Activated naive CD8-positive, alpha-beta T cell (primary cell): ENCODE data around the gene EIF4G1.

Source experiments
- H3K27ac Mint-ChIP-seq: one replicate; pipeline ENCODE4 v1.8.0; 2021; ENCODE audit warnings: mixed read lengths
- H3K27me3 Mint-ChIP-seq: one replicate; pipeline ENCODE4 v1.8.0; 2021; ENCODE audit warnings: mixed read lengths
- H3K36me3 Mint-ChIP-seq: one replicate; pipeline ENCODE4 v1.8.0; 2021; ENCODE audit warnings: mixed read lengths
- H3K4me1 Mint-ChIP-seq: one replicate; pipeline ENCODE4 v1.8.0; 2021; ENCODE audit warnings: low read depth, mixed read lengths
- H3K4me3 Mint-ChIP-seq: one replicate; pipeline ENCODE4 v1.8.0; 2021; ENCODE audit warnings: mild to moderate bottlenecking, mixed read lengths
- H3K9me3 Mint-ChIP-seq: one replicate; pipeline ENCODE4 v1.8.0; 2021; ENCODE audit warnings: low read depth, mixed read lengths

EIF4G1 gene

GRCh38 chr3:184347321-184348056, 33.1 kb downstream of the EIF4G1 start:
- Mint-ChIP-seq H3K9me3 (no peaks in the 10 kb centered on the region), H3K27ac (no peak overlapping the region), H3K4me3 (no peak overlapping the region), H3K4me1 (no peaks in the 10 kb centered on the region), H3K27me3 (no peaks in the 10 kb centered on the region), H3K36me3 (peaks cover 6% of the 10 kb centered on the region)

- Mint-ChIP-seq H3K4me1 (no peaks in the 10 kb centered on the region), H3K36me3 (peaks cover 3% of the 10 kb centered on the region), H3K27me3 (no peaks in the 10 kb centered on the region), H3K9me3 (no peaks in the 10 kb centered on the region), H3K27ac (no peak overlapping the region), H3K4me3 (no peak overlapping the region)
Observed at GRCh38 chr3:184348057-184348382, 33.6 kb downstream of the EIF4G1 start.

GRCh38 chr3:184349563-184350470, 35.4 kb downstream of the EIF4G1 start:
- peaks cover 3% of the 10 kb centered on the region for H3K36me3 Mint-ChIP-seq
- H3K9me3 Mint-ChIP-seq: no peaks in the 10 kb centered on the region
- H3K4me1 Mint-ChIP-seq: no peaks in the 10 kb centered on the region
- H3K27ac Mint-ChIP-seq: no peak overlapping the region
- H3K27me3 Mint-ChIP-seq: no peaks in the 10 kb centered on the region
- H3K4me3 Mint-ChIP-seq: no peak overlapping the region

- H3K4me1 Mint-ChIP-seq: no peaks in the 10 kb centered on the region
- H3K27ac Mint-ChIP-seq: no peak overlapping the region
- H3K4me3 Mint-ChIP-seq: no peak overlapping the region
- H3K27me3 Mint-ChIP-seq: no peaks in the 10 kb centered on the region
- H3K9me3 Mint-ChIP-seq: no peaks in the 10 kb centered on the region
- no peaks in the 10 kb centered on the region for H3K36me3 Mint-ChIP-seq
Observed at GRCh38 chr3:184350618-184351017, 36.2 kb downstream of the EIF4G1 start.

GRCh38 chr3:184351511-184352148, 37.2 kb downstream of the EIF4G1 start:
- Mint-ChIP-seq H3K27me3 (no peaks in the 10 kb centered on the region), H3K36me3 (no peaks in the 10 kb centered on the region), H3K9me3 (no peaks in the 10 kb centered on the region), H3K27ac (no peak overlapping the region), H3K4me1 (no peaks in the 10 kb centered on the region), H3K4me3 (no peak overlapping the region)

- Mint-ChIP-seq H3K36me3 (peaks cover 2% of the 10 kb centered on the region), H3K9me3 (no peaks in the 10 kb centered on the region), H3K27me3 (no peaks in the 10 kb centered on the region), H3K4me1 (no peaks in the 10 kb centered on the region), H3K27ac (no peak overlapping the region), H3K4me3 (no peak overlapping the region)
Observed at GRCh38 chr3:184352149-184352785, 37.9 kb downstream of the EIF4G1 start.

- Mint-ChIP-seq H3K27me3 (no peaks in the 10 kb centered on the region), H3K4me1 (no peaks in the 10 kb centered on the region)
Observed at GRCh38 chr3:184352897-184353545, 38.6 kb downstream of the EIF4G1 start.

GRCh38 chr3:184353546-184353941, 39.1 kb downstream of the EIF4G1 start:
- Mint-ChIP-seq H3K27me3 (no peaks in the 10 kb centered on the region), H3K4me1 (no peaks in the 10 kb centered on the region), H3K9me3 (no peaks in the 10 kb centered on the region), H3K36me3 (peaks cover 2% of the 10 kb centered on the region), H3K4me3 (no peak overlapping the region), H3K27ac (no peak overlapping the region)

More at GRCh38 chr3:184352897-184353545, 38.6 kb downstream of the EIF4G1 start:
- H3K27ac Mint-ChIP-seq: no peak overlapping the region
- H3K36me3 Mint-ChIP-seq: peaks cover 2% of the 10 kb centered on the region
- H3K4me3 Mint-ChIP-seq: no peak overlapping the region
- H3K9me3 Mint-ChIP-seq: no peaks in the 10 kb centered on the region

- no peak overlapping the region for H3K27ac Mint-ChIP-seq
- no peaks in the 10 kb centered on the region for H3K27me3 Mint-ChIP-seq
- no peak overlapping the region for H3K4me3 Mint-ChIP-seq
- H3K4me1 Mint-ChIP-seq: no peaks in the 10 kb centered on the region
- H3K9me3 Mint-ChIP-seq: no peaks in the 10 kb centered on the region
- H3K36me3 Mint-ChIP-seq: peaks cover 2% of the 10 kb centered on the region
Observed at GRCh38 chr3:184354121-184354728, 39.8 kb downstream of the EIF4G1 start.

GRCh38 chr3:184354754-184355153, 40.3 kb downstream of the EIF4G1 start:
- Mint-ChIP-seq H3K9me3 (no peaks in the 10 kb centered on the region), H3K4me3 (no peak overlapping the region), H3K27ac (no peak overlapping the region), H3K27me3 (no peaks in the 10 kb centered on the region), H3K36me3 (peaks cover 2% of the 10 kb centered on the region), H3K4me1 (no peaks in the 10 kb centered on the region)

GRCh38 chr3:184355261-184356040, 41.0 kb downstream of the EIF4G1 start:
- no peak overlapping the region for H3K27ac Mint-ChIP-seq

GRCh38 chr3:184357248-184358123, 43.1 kb downstream of the EIF4G1 start:
- Mint-ChIP-seq H3K9me3 (no peaks in the 10 kb centered on the region), H3K4me1 (peaks cover 5% of the 10 kb centered on the region), H3K4me3 (no peak overlapping the region), H3K36me3 (peaks cover 2% of the 10 kb centered on the region), H3K27me3 (no peaks in the 10 kb centered on the region), H3K27ac (no peak overlapping the region)

More at GRCh38 chr3:184355261-184356040, 41.0 kb downstream of the EIF4G1 start:
- Mint-ChIP-seq H3K4me3 (no peak overlapping the region), H3K9me3 (no peaks in the 10 kb centered on the region), H3K36me3 (peaks cover 2% of the 10 kb centered on the region), H3K4me1 (peaks cover 3% of the 10 kb centered on the region), H3K27me3 (no peaks in the 10 kb centered on the region)
